Middle frontal gyrus (tissue), 1 donor: ENCODE results near the gene TOMM20.
"Not testable (repeated sequence)": the region's sequence is repeated elsewhere in the genome, so short reads cannot be mapped to it uniquely, and the experiment has no call there.

Source experiments
- DNase-seq: peaks from one replicate; pipeline ENCODE4 v3.0.0-alpha.2; 2015; ENCODE audit warnings: low spot score; ENCODE audit errors: extremely low spot score

Gene TOMM20

DNA sequence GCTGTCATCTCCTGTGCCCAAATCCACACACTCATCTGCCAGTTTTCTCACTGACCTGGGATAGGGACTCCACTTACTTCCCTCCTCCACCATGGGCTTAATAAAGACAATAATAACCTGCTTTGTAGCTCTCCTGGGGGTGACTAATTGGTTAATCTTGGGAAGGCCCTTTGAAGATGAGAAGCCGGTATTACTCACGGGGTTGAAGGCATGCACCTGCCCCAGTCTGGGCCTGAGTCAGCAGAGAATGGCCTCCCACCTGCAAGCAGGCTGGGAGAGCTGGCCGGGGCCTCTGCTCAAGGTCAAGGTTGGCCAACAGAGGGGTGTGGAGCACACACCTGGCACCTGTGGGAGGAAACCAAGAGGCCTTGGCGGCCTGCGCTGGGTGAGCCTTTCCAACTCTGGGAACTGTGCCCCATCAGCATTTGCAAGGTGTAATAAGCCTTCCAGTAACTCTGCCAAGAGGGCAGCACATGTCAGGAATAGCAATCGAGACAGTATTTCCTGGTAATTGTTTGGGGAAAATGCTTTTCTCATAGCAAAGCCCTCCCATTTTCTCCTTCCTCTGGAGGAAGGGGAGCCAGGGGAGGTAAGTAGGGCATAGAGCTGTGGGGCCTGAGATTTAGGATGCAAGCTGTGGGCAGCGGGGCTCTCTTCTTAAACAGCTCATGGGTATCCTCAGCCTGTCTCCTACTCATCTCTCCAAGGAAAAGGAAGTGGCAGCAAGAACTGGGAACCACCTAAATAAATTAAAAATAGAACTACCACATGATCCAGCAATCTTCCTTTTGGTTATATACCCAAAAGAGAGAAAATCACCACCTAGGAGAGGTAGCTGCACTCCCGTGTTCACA, 49.0 kb downstream of the TOMM20 start:
- DNase-seq: no peak

DNA sequence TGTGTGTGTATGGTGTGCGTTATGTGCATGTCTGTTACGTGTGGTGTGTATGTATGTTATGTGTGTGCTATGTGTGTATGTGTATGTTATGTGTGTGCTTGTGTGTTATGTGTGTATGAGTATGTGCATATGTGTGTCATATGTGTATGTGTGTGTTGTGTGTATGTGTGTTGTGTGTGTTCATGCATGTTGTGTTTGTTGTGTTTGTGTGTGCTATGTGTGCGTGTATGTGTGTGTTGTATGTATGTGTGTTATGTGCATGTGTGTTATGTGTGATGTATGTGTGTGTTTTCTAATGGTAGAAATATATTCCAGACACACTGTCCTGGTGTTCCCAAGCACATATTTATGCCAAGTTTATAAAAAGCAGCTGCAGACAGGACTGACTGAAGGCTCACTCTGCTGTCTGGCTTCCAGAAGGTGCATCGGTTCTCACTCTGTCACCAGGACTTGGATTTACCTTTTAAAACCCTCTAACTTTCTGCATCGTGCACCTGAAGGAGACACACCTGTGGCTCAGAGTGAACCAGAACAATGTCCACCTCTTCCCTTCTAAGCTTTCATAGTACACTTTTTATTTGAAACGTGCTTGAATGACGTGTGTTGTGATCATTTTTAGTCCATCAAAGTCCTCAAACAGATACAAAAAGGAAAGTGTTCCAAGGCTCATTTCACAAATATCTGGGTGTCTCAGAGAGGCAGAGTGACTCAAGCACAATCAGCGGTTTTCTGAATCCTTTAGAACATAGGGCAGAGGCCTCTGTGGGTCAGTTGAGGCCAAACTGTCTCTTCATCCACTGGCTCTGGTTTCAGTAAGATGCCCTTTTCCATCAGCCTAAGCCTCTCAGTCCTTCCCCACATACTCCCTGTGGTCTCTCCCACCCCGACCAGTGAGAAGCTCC, 49.9 kb downstream of the TOMM20 start:
- DNase-seq: no peak

DNA sequence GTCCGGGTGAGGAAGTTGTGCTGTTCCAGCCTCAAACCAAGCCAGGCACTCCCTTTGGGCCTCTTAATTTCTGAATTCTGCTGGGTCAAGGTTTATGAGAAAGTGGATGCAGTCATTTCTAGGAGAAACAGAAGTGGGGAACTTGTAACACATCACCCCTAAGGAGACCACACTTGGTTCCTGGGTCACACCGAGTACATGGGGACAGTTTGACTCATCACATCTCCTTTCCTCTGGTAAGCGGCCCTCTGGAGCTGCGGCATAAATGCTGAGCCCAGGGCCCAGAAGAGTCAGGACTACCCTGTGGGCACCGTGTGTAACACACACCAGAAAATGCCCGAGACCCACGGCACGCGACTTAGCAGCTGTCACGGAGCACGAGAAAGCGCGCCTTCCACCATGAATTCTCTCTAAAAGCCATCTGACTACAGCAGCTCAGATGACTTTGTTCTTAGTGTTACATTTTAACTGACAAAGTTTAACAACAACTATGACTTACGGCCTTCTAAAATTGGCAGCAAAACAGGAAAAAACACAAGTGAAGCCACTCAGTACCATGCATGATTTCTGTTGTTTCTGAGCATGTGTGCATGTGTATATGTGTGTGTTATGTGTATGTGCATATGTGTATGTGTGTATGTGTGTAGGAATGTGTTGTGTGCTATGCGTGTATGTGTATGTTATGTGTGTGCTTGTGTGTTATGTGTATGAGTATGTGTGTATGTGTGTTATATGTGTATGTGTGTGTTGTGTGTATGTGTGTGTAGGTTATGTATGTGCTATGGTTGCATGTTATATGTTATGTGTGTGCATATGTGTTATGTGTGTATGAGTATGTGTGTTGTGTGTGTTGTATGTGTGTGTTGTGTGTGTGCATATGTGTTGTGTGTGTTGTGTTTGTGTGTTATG, 50.8 kb downstream of the TOMM20 start:
- DNase-seq: no peak

DNA sequence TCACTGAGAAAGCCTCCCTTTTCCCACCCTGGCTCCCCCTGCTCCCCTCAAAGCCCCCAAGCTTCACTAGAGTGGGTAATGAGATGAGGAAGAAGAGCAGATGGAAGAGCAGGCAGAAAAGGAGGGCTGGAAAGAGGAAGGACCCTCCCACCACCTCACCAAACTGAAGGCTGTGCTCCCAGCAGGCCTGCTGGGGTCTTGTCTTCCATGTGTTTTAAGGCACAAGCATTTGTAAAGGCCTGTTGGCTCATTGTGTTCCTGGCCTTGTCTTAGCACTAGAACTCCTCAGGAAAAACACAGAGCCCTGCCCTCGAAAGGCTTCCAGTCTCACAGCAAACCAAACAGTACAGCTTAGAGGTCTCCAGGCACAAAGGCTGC, 51.5 kb downstream of the TOMM20 start:
- no peak for DNase-seq

DNA sequence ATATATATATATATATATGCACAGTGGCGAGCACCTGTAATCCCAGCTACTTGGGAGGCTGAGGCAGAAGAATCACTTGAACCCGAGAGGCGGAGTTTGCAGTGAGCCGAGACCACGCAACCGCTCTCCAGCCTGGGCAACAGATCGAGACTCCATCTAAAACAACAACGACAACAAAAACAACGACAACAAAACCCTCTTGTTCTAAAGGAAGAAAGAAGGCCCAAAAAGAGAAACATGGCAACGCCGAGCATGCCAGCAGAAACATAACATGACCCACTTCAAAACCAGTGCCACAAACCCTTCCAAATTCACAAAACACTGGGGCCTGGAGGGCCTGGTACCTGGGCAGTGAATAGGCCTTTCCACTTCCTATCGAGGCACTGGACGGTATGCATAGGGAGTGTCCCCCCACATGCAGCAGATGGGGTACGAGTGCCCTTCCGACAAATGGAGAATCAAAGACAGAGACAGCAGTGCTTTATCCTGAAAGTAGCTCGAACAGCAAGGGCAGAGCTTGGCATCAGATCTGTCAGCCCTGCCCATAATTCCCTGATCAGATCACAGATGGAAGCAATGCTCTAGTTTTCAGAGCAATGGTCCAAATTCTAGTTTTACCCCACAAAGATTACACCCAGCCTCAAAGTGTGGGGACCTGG, 52.0 kb downstream of the TOMM20 start:
- DNase-seq: no peak

DNA sequence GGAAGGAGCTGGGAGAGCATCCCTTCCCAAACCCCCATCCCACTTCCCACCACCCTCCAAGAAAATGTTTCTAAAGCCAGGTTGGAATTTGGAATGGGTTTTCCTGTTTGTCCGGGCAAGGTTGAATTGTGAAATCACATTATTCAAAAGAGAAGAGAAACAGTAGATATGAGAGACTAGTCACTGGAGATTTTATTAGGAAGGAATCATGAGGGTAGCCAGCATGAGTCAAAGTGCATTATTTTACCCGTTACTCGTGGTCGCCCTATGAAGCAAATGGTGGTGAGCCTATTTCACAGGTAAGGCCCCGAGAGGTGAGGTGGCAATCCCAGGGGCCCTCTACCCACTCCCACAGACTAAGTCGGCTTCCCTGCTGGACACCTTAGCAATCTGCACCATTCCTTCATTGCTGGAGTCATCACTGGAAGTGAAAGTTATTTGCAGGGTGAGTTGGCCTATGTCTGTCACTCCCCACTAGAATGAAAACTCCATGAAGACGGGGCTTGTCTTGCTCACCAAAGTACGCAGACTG, 52.8 kb downstream of the TOMM20 start:
- DNase-seq: no peak

DNA sequence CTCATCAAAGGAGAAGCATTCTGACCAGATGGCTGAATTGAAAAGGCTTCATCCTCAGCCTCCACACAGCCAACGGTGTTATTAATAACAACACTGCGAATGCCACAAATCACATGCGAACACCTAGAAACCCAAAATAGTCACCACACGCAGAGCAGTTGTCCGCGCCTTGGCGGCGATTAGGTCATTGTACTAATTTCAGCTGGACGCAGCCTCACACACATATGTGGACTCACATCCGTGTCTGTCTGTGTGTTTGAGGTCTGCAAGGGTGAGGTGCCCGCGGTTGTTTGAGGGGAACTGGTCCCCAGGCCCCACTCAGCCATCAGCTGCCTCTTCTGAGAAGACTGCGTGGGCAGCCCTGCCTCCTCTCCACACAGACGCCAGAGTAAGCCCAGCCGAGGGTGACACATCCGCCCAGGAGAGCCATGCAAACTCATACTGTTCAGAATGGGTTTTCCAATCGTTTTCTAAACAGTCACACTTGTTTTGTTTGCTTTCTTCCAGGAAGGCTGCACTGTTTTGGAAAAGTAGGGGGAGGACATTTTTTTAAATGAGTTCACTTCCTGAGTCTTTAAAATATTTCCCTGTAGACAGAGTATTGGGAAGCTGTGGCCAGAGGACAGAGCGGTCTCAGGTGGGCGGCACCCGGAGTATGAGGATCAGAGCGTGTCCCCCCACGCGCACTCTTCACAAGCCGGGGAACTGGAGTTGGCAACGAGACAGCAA, 53.4 kb downstream of the TOMM20 start:
- peak; percentile 13 for DNase-seq

DNA sequence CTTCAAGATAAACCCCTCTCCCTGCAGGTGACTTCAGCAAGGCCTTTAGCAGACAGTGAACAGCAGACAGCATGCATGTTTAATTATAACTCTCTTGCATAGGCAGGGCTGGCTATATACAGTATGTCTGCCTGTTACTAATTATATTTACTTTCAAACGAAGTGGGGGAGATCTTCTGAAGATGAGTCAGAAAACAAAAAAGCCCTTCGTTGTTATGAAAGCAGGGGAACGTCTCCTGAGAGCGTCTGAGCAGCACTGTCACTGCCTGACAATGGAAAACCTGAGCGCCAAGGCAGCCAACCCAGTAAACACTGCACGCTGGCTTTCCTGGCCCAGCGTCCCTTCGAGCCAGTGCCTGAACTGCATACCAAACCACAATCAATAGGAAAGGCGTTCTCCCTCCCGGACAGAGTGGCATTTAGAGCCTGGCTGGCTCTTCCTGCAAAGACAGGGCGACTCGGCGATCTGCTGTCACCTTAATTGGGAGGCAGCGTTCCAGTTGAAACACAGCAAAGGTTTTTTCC, 54.1 kb downstream of the TOMM20 start:
- DNase-seq: peak; percentile 32

DNA sequence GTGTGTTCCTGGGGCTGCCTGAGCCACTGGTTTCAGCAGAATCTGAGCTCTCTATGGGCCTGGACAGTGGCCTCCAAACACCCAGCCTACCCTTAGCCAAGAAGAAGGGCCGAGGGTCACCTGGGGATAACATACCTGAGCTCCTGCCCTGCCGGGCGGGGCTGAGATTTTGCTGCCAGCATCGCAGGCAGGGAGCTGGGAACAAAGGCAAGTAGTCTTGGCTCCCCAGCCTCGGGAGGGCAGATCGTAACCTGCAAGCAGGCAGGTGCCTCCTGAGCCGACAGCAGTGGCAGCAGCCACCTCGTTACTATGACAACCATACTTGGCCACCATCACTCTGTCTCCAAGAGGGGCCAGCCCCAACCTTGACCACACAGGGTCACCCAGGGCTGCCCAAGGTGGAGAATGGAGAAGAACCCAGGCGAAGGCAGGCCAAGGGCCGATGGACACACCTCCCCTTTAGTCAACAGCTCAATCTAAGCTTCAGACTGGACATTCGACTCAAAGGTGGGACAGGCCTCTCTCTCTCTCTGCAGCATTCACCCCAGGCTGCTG, 54.6 kb downstream of the TOMM20 start:
- DNase-seq: no peak

DNA sequence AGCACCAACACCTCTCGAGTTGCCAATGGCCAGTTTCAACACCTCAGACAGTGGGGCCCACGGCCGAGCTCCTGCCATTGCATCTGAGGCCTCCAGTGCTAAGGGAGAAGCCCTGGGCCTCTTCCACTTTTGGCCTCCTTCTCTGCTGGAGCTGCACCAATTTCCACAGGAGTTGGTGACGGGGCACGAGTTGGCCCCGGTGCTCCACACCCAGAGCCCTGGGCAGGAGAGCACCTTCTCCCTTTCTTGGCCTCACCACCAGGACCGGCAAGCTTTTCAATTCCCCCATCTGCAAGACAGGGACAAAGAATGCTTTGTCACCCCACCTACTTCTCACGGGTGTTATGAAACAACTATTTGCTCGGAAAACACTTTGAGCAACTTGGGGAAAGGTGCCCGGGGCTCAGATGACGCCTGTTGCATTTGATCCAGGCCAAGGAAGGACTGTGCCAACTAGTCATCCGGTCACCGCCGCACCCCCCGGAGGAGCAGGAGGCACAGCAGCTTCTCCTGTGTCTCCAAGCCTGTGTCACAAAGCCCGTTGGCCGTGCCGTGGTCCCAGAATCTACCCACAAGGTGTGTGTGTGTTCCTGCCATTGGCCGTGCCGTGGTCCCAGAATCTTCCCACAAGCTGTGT, 55.2 kb downstream of the TOMM20 start:
- no peak for DNase-seq

DNA sequence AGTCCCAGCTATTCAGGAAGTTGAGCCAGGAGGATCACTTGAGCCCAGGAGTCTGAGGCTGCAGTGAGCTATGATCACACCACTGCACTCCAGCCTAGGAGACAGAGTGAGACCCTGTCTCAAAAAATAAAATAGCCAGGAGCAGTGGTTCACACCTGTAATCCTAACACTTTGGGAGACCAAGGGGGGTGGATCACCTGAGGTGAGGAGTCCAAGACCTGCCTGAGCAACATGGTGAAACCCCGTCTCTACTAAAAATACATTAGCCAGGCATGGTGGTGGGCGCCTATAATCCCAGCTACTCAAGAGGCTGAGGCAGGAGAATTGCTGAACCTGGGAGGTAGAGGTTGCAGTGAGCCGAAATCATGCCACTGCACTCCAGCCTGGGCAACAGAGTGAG, 56.1 kb downstream of the TOMM20 start:
- DNase-seq: not testable (repeated sequence)

DNA sequence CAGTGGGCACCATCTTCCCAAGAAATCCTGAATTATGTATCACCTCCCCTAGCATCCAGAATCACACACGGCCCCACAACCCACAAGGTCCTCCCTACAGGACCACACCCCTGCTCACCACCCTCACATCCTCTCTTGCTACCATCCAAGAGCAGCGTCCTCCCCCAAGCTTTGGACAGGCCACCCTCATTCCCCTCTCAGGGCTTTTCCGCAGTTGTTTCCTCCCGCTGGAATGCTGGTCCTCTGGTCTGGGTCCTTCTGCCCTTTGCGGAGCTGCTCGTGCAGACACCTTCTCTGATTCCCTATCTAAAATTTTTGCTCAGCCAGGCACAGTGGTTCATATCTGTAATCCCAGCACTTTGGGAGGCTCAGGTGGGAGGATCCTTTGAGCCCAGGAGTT, 56.5 kb downstream of the TOMM20 start:
- no peak for DNase-seq

DNA sequence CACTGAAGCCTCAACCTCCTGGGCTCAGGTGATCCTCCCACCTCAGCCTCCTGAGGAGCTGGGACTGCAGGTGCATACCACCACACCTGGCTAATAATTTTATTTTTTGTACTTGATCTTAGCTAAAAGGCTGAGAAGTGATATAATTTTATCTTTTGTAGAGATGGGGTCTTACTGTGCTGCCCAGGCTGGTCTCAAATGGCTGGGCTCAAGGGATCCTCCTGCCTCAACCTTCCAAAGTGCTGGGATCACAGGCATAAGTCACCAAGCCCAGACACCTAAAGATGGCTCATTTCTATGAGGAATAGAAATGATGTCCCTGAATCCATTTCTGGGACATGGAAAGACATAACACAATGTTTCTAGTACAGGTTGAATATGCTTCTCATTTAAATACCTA, 57.8 kb downstream of the TOMM20 start:
- DNase-seq: no peak

DNA sequence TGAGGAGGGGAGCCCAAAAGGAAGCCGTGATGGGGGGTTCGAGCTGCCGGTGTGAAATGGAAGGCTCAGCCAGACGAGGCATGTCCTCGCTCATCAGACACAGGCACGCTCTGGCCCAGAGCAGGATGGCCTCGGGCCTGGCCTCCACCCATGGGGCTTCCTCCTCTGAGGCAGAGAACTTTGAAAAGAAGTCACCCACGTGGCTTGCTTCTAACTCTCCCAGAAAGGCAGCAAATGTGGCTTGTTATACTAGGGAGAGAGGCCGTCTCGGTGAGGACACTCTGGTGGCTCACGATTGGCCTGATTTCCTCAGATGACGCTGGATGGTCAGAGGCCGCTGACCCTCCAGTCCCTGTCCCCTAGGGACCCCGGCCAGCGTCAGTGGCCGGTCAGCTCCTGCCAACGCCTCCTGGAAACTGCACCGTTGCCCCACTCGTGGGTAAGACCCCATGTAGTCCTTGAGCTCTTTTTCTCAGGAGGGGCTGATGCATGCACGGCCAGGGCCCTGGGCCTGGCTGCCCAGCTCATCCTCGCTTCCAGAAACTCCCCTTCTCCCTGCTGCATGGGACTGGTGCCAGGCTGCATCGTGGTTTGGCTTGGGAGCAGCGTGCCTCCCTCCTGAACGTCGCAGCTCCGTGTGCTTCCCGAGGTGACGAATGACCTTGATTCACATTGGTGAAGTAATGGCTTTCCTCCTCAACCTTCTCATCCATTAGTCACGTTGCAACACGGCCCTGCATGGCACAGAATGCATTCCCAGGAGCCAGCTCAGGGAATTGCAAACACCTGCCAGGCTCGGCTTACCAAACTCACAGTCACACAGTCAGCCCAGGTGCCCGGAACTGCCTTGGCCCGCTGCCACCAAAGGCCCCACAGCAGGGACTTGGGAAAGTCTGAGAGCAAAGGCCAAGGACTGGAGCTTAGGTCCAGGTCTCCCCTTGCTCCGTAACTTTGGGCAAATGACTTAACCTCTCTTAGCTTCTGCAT, 58.8 kb downstream of the TOMM20 start:
- DNase-seq: no peak

DNA sequence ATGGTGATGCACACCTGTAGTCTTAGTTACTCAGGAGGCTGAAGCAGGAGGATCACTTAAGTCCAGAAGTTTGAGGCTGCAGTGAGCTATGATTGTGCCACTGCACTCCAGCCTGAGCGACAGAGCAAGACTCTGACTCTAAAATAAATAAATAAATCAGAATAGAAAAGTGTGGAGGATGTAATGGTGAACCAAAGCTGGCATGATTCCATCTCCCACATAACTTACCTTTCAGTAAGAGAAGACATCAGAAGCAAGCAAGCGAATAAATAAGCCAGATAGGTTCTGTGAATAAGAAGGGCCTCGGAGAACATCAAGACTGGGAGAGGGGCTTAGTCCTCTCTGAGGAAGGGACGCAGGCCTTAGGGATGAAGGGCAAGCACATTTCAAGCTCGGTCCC, 59.5 kb downstream of the TOMM20 start:
- DNase-seq: no peak

DNA sequence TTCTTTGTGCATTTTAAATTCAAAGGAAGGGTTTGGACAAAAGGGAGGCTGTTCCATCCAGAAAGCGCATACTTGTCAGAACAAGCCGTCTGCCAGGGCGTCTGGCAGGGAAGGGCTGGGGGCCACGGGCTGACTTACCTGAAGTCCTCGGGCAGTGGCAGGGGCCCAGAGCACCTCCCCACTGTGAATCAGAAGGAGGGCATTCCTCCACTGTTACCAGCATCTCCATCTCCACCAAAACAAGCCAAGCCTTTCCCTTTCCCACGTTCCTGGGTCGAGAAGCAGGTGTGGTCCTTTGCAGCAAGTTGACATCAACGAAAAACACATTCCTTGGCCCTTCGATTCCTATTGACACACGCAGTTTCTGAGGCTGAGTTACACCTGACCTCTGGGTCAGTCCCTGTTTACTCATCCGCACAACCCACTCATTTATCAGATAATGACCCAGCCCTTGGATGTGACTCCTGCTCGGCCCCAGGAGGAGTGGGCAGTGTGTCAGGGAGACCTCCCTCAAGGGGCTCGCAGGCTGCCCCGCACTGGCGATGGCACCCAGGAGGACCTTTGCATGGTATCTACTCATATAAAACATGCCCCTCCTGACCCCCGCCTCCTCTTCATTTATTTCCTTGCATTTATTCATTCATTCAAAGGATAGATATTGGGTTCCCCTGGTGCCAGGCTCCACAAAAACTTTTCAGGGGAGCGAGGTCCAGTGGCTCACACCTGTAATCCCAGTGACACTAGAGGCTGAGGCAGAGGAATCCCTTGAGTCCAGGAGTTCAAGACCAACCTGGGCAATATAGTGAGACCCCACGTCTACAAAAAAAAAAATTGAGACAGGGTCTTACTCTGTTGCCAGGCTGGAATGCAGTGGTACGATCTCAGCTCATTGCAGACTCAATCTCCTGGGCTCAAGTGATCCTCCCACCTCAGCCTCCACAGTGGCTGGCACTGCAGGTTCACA, 60.2 kb downstream of the TOMM20 start:
- DNase-seq: no peak
